ENCODE data around the gene RBM4. TPM values are rescaled to one million over a fixed set of nuclear protein-coding genes. Genes with fewer than 3 reads are reported as not detected.

Gene RBM4
- total and polyA plus RNA-seq, 9 of the 15 experiments (the other 6 are each of a cell fraction or from before 2014, with no cell fraction given) = 81.6 to 233 (median 122) TPM

- H2AFZ ChIP-seq (ENCODE audit: low read depth, low read length) = no peak overlapping the region
- no peak overlapping the region for H3K4me3 ChIP-seq
- intact Hi-C loops (cut with micrococcal nuclease) (no loop called here), in situ Hi-C loops (cut with MboI) (loop anchor here (5.0 kb wide), 2 partner anchors 112 to 277 kb away; no protein-coding TSS in a partner anchor)
- no peaks in the 10 kb centered on the region for H3K9me1 ChIP-seq (ENCODE audit: control insufficient read depth, insufficient read depth, low read length)
- H3K9ac ChIP-seq (ENCODE audit: insufficient read depth in 1 of 2, low read depth in 2 of 2, low read length in 2 of 2) = no peak overlapping the region
- H3K4me2 ChIP-seq (ENCODE audit: insufficient read depth, low read length) = no peak overlapping the region
- BruUV-seq (replicated peaks) = TSS peak; percentile 37
- ChIA-PET CTCF (ENCODE audit: low intra/inter-chr PET ratio) (interaction anchor here (0.7 kb wide), 1 partner anchor 271 kb away, joined by 3 read pairs; no protein-coding TSS in a partner anchor), POLR2A (interaction anchor here (0.9 kb wide), 1 partner anchor 66 kb away, joined by 3 read pairs; no protein-coding TSS in a partner anchor)
- H3K27ac ChIP-seq (ENCODE audit: extremely low read depth, low read depth, low read length) = no peak overlapping the region
- no peaks in the 10 kb centered on the region for H4K20me1 ChIP-seq (replicated peaks; ENCODE audit: control insufficient read depth, insufficient read depth, low read length)
- H3K79me2 ChIP-seq (ENCODE audit: control insufficient read depth, insufficient read depth, low read length) = no peaks in the 10 kb centered on the region
- ATAC-seq = no peak
- no peaks in the 10 kb centered on the region for H3K9me3 ChIP-seq (replicated peaks; ENCODE audit: control insufficient read depth, insufficient read depth, low read depth, low read length)
- TF ChIP-seq MAFG (tag; conservative IDR thresholded peaks at IDR 0.05) = no peak
- no peak for TF ChIP-seq ZNF395 (CRISPR knock-in tag; IDR thresholded peaks at IDR 0.05)
- TF ChIP-seq SIRT6 (IDR thresholded peaks at IDR 0.05; ENCODE audit: low read depth, low read length) = no peak
- no peak for TF ChIP-seq RHOXF2B (CRISPR knock-in tag; conservative IDR thresholded peaks at IDR 0.05)
- no peak for TF ChIP-seq SP2 (IDR thresholded peaks at IDR 0.05; ENCODE audit: extremely low read depth, low read depth, low read length, poor library complexity, severe bottlenecking)
- no peak for TF ChIP-seq SRSF7 (optimal IDR thresholded peaks at IDR 0.05; ENCODE audit: low read depth, low read length)
- no peak for TF ChIP-seq TOE1 (IDR thresholded peaks at IDR 0.05; ENCODE audit: borderline replicate concordance)
- no peak for TF ChIP-seq TOE1 (CRISPR knock-in tag; IDR thresholded peaks at IDR 0.05; ENCODE audit: borderline replicate concordance, low read depth)
- TF ChIP-seq CBX8 (IDR thresholded peaks at IDR 0.05; ENCODE audit: borderline replicate concordance, extremely low read depth, low read depth, low read length, poor library complexity, severe bottlenecking) = no peak
- no peak for TF ChIP-seq ZNF277 (CRISPR knock-in tag; IDR thresholded peaks at IDR 0.05; ENCODE audit: borderline replicate concordance)
- TF ChIP-seq, protein P1, sequence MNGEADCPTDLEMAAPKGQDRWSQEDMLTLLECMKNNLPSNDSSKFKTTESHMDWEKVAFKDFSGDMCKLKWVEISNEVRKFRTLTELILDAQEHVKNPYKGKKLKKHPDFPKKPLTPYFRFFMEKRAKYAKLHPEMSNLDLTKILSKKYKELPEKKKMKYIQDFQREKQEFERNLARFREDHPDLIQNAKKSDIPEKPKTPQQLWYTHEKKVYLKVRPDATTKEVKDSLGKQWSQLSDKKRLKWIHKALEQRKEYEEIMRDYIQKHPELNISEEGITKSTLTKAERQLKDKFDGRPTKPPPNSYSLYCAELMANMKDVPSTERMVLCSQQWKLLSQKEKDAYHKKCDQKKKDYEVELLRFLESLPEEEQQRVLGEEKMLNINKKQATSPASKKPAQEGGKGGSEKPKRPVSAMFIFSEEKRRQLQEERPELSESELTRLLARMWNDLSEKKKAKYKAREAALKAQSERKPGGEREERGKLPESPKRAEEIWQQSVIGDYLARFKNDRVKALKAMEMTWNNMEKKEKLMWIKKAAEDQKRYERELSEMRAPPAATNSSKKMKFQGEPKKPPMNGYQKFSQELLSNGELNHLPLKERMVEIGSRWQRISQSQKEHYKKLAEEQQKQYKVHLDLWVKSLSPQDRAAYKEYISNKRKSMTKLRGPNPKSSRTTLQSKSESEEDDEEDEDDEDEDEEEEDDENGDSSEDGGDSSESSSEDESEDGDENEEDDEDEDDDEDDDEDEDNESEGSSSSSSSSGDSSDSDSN (IDR thresholded peaks at IDR 0.05; ENCODE audit: borderline replicate concordance in 1 of 2, low read depth in 2 of 2, low read length in 2 of 2) = no peak
- no peak for TF ChIP-seq CBFA2T3 (IDR thresholded peaks at IDR 0.05)
- TF ChIP-seq ZNF41 (CRISPR knock-in tag; conservative IDR thresholded peaks at IDR 0.05) = no peak
- 82% methylated on average over 7 of the region's 8 CpGs for WGBS (ENCODE audit: insufficient coverage, low coverage, missing lambda C conversion rate)
- peaks cover 33% of the 10 kb centered on the region; the same call in 2 of the 3 replicates for H3K36me3 ChIP-seq (ENCODE audit: control insufficient read depth, insufficient read depth, low read length)
- H3K27me3 ChIP-seq (ENCODE audit: control insufficient read depth in 2 of 2, insufficient read depth in 2 of 2, low read length in 2 of 2) = no peaks in the 10 kb centered on the region
- DNase-seq (ENCODE audit: extremely low read depth in 1 of 4, low spot score in 3 of 4) = no peak
- FAIRE-seq = no peak
- H3K4me1 ChIP-seq (replicated peaks in 1 of 2; ENCODE audit: control insufficient read depth in 2 of 2, insufficient read depth in 2 of 2, low read length in 2 of 2) = peaks cover 0 to 5% of the 10 kb centered on the region in 2 experiments; a peak in 2 of 5 replicates
These were observed 45.4 kb downstream of the RBM4 start for GRCh38 chr11:66683877-66684276.
